Loucy (cell line): ENCODE data around the gene NETO2.

Experiments used
- EZH2phosphoT487 ChIP-seq: fragments of 200-600 bp; IDR thresholded peaks from 2 replicates; pipeline ENCODE4 v1.6.1; 2018; ENCODE audit warnings: antibody characterized with exemption, mild to moderate bottlenecking, moderate library complexity, borderline replicate concordance
- TF ChIP-seq, protein P1 (sequence below): fragments of 200-600 bp; sonication (generic); conservative IDR thresholded peaks from 2 replicates; pipeline ENCODE4 v1.5.1; 2014; ENCODE audit warnings: mild to moderate bottlenecking, antibody characterized with exemption, low read length

DNA sequence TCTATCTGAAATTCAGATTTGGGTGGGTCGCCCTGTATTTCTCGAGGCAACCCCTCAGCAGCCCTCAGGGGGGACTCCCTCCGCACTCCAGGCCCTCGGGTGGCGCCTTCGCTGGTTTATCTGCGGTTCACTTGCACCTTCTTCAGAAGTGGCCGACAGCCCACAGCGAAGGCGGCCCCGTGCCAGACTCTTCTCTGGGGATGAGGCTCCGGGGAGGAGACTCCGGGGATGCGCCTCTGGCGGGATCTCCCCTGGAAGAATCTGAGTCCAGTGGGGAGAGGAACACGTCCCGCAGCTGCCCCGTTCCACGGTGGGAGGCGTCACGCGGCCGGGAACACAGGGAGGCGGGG lies 106.4 kb downstream of the NETO2 start:
- TF ChIP-seq, protein P1, sequence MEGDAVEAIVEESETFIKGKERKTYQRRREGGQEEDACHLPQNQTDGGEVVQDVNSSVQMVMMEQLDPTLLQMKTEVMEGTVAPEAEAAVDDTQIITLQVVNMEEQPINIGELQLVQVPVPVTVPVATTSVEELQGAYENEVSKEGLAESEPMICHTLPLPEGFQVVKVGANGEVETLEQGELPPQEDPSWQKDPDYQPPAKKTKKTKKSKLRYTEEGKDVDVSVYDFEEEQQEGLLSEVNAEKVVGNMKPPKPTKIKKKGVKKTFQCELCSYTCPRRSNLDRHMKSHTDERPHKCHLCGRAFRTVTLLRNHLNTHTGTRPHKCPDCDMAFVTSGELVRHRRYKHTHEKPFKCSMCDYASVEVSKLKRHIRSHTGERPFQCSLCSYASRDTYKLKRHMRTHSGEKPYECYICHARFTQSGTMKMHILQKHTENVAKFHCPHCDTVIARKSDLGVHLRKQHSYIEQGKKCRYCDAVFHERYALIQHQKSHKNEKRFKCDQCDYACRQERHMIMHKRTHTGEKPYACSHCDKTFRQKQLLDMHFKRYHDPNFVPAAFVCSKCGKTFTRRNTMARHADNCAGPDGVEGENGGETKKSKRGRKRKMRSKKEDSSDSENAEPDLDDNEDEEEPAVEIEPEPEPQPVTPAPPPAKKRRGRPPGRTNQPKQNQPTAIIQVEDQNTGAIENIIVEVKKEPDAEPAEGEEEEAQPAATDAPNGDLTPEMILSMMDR: no peak
- TF ChIP-seq EZH2phosphoT487: no peak
